Ishikawa (cell line): ENCODE data around the gene DNAL1.

Experiments used
- CREB1 ChIP-seq: IDR thresholded peaks from 2 replicates; pipeline ENCODE4 v1.6.1; 2012; ENCODE audit warnings: low read depth
- EGR1 ChIP-seq: IDR thresholded peaks from 2 replicates; pipeline ENCODE4 v1.6.1; 2012
- EP300 ChIP-seq: IDR thresholded peaks from 2 replicates; pipeline ENCODE4 v1.6.1; 2012; ENCODE audit warnings: borderline replicate concordance
- FOXM1 ChIP-seq: IDR thresholded peaks from 2 replicates; pipeline ENCODE4 v1.6.1; 2012; ENCODE audit warnings: low read depth, borderline replicate concordance
- REST ChIP-seq: IDR thresholded peaks from 2 replicates; pipeline ENCODE4 v1.6.1; 2012; ENCODE audit warnings: low read depth, mild to moderate bottlenecking
- TAF1 ChIP-seq: IDR thresholded peaks from 2 replicates; pipeline ENCODE4 v1.6.1; 2012; ENCODE audit warnings: low read depth, mild to moderate bottlenecking
- USF1 ChIP-seq: IDR thresholded peaks from 2 replicates; pipeline ENCODE4 v1.6.1; 2012
- YY1 ChIP-seq: IDR thresholded peaks from 2 replicates; pipeline ENCODE4 v1.6.1; 2012; ENCODE audit warnings: low read depth
- ZBTB7A ChIP-seq: IDR thresholded peaks from 2 replicates; pipeline ENCODE4 v1.6.1; 2012; ENCODE audit warnings: low read depth

- TF ChIP-seq ZBTB7A (no peak), TAF1 (no peak), REST (no peak), EP300 (no peak), CREB1 (no peak), YY1 (no peak), EGR1 (no peak), FOXM1 (no peak), USF1 (no peak)
Observed at GRCh38 chr14:73712540-73713180, 67.9 kb downstream of the DNAL1 start.
